Thoracic aorta (tissue), 2 donors: ENCODE results near the gene TRIM63. TPM values are rescaled to one million over a fixed set of nuclear protein-coding genes. Genes with fewer than 3 reads are reported as not detected.

Experiments
- ATAC-seq: fragments of 150-250 bp; one replicate; pipeline ENCODE4 v1.8.0; 2017; ENCODE audit warnings: low read depth; ENCODE audit not compliant: insufficient number of reproducible peaks, low FRiP score
- DNase-seq: peaks from one replicate; pipeline ENCODE4 v3.0.0-alpha.2; 2020; ENCODE audit warnings: low spot score
- H3K27ac ChIP-seq, 2 donors: fragments of 200-600 bp; sonication (generic); 1 replicate in 1 of 2; 2 replicates in 1 of 2; pipeline ENCODE4 v1.5.1; 2016; ENCODE audit warnings: mild to moderate bottlenecking in 2 of 2, moderate library complexity in 2 of 2
- H3K27me3 ChIP-seq: fragments of 200-600 bp; sonication (generic); replicated peaks from 2 replicates; pipeline ENCODE4 v1.6.0; 2016; ENCODE audit warnings: mild to moderate bottlenecking; ENCODE audit not compliant: insufficient read depth
- H3K36me3 ChIP-seq: fragments of 200-600 bp; sonication (generic); one replicate; pipeline ENCODE4 v1.5.1; 2016
- H3K4me1 ChIP-seq, 2 donors: fragments of 200-600 bp; sonication (generic); 1 replicate in 1 of 2; 2 replicates in 1 of 2; pipeline versions ENCODE4 v1.5.1 to v1.6.0; 2016; ENCODE audit warnings: low read depth in 2 of 2, mild to moderate bottlenecking in 1 of 2; ENCODE audit not compliant: control insufficient read depth in 1 of 2
- H3K4me3 ChIP-seq: fragments of 200-600 bp; sonication (generic); 2 replicates; pipeline ENCODE4 v1.5.1; 2016; ENCODE audit warnings: mild to moderate bottlenecking
- H3K9me3 ChIP-seq: fragments of 200-600 bp; sonication (generic); 2 replicates; pipeline ENCODE4 v1.5.1; 2016
- CTCF ChIP-seq: fragments of 200-600 bp; sonication (generic); IDR thresholded peaks from one replicate; pipeline ENCODE4 v1.5.1; 2019; ENCODE audit warnings: antibody characterized with exemption
- total RNA-seq, 2 donors: library from RNA; depleted of rRNA; stranded (reverse); fragments of >200 nt; gene quantifications; one replicate each; pipeline versions ENCODE4 v1.1.0 to v1.2.3, GENCODE V29; 2016

The TRIM63 gene
- total RNA-seq, 2 donors from 2014 or later = not detected

- H3K36me3 ChIP-seq = no peaks in the 10 kb centered on the region
- no peak for TF ChIP-seq CTCF
- H3K27me3 ChIP-seq = no peaks in the 10 kb centered on the region
These were observed 12.4 kb downstream of the TRIM63 start for GRCh38 chr1:26055041-26055440.

GRCh38 chr1:26053718-26054560, 13.5 kb downstream of the TRIM63 start:
- DNase-seq (no peak), ATAC-seq (no peak)
- Histone ChIP-seq H3K36me3 (no peaks in the 10 kb centered on the region), H3K4me1 (no peaks in the 10 kb centered on the region), H3K27me3 (no peaks in the 10 kb centered on the region), H3K27ac (no peak overlapping the region), H3K4me3 (no peak overlapping the region), H3K9me3 (no peaks in the 10 kb centered on the region)
- no peak for TF ChIP-seq CTCF

More at GRCh38 chr1:26055041-26055440, 12.4 kb downstream of the TRIM63 start:
- Histone ChIP-seq H3K27ac (no peak overlapping the region), H3K4me1 (no peaks in the 10 kb centered on the region), H3K9me3 (no peaks in the 10 kb centered on the region), H3K4me3 (no peak overlapping the region)
- DNase-seq (no peak), ATAC-seq (no peak)

- ATAC-seq (no peak), DNase-seq (no peak)
- Histone ChIP-seq H3K4me1 (peaks cover 0 to 9% of the 10 kb centered on the region in 2 donors), H3K4me3 (no peak overlapping the region), H3K9me3 (no peaks in the 10 kb centered on the region), H3K27me3 (peaks cover 2% of the 10 kb centered on the region), H3K36me3 (no peaks in the 10 kb centered on the region), H3K27ac (no peak overlapping the region)
- no peak for TF ChIP-seq CTCF
These were observed 17.2 kb downstream of the TRIM63 start for GRCh38 chr1:26050248-26050640.

- Histone ChIP-seq H3K27me3 (peaks cover 8% of the 10 kb centered on the region), H3K36me3 (no peaks in the 10 kb centered on the region), H3K4me3 (no peak overlapping the region), H3K27ac (no peak overlapping the region), H3K4me1 (peaks cover 0 to 9% of the 10 kb centered on the region in 2 donors), H3K9me3 (no peaks in the 10 kb centered on the region)
- no peak for TF ChIP-seq CTCF
- DNase-seq (no peak), ATAC-seq (no peak)
These were observed 17.7 kb downstream of the TRIM63 start for GRCh38 chr1:26049531-26050247.

GRCh38 chr1:26047278-26047874, 20.1 kb downstream of the TRIM63 start:
- no peak for ATAC-seq
- no peak for TF ChIP-seq CTCF
- no peaks in the 10 kb centered on the region for H3K9me3 ChIP-seq
- H3K27me3 ChIP-seq = peaks cover 9% of the 10 kb centered on the region
- DNase-seq = no peak
- H3K27ac ChIP-seq = no peak overlapping the region
- H3K36me3 ChIP-seq = no peaks in the 10 kb centered on the region
- peaks cover 0 to 9% of the 10 kb centered on the region in 2 donors for H3K4me1 ChIP-seq
- no peak overlapping the region for H3K4me3 ChIP-seq
